Lower lobe of right lung (tissue), 2 donors: Measurements from ENCODE around the gene ADGRG1. TPM values are rescaled to one million over a fixed set of nuclear protein-coding genes. Genes with fewer than 3 reads are reported as not detected.
A peak's percentile ranks its signal among the peaks of the same experiment; 100 is the strongest.

Source experiments
- ATAC-seq, 2 donors: fragments of 200-7000 bp; cut with Tn5 transposase; one replicate each; pipeline ENCODE4 v1.9.1; 2020 to 2022; ENCODE audit warnings: mild to moderate bottlenecking in 2 of 2, moderate library complexity in 2 of 2
- DNase-seq: peaks from one replicate; pipeline ENCODE4 v3.0.0-alpha.2; 2020
- H3K27ac ChIP-seq: fragments of 200-600 bp; one replicate; pipeline ENCODE4 v1.8.0; 2022
- H3K27me3 ChIP-seq: fragments of 200-600 bp; one replicate; pipeline ENCODE4 v1.8.0; 2022; ENCODE audit warnings: low read depth
- H3K36me3 ChIP-seq: fragments of 200-600 bp; one replicate; pipeline ENCODE4 v1.8.0; 2022; ENCODE audit warnings: mild to moderate bottlenecking
- H3K4me1 ChIP-seq: fragments of 200-600 bp; one replicate; pipeline ENCODE4 v1.8.0; 2022
- H3K4me3 ChIP-seq: fragments of 200-600 bp; one replicate; pipeline ENCODE4 v1.8.0; 2022; ENCODE audit warnings: mild to moderate bottlenecking
- H3K9me3 ChIP-seq: fragments of 200-600 bp; one replicate; pipeline ENCODE4 v1.8.0; 2022
- intact Hi-C: fragments of 100-400 bp; cut with DNase I; formaldehyde crosslinking; loops from one replicate; pipeline ENCODE4 v1.11.0; 2022
- total RNA-seq: library from RNA; stranded (reverse); fragmentation: NEBNext Ultra II Directional; extraction: Animal tissue kit (Norgen Biotek cat#: 25700); gene quantifications from one replicate; pipeline ENCODE4 v1.2.1, GENCODE V29; 2021
- TF ChIP-seq, protein P1 (sequence below): fragments of 200-600 bp; IDR thresholded peaks from one replicate; pipeline ENCODE4 v1.8.0; 2022; ENCODE audit warnings: antibody characterized with exemption, mild to moderate bottlenecking
- donor health status: DM: no; HTN: yes; CAD: no; lungs with severe emphysema.

The ADGRG1 gene
- total RNA-seq, 1 donor from 2014 or later = 37.9 TPM

DNA sequence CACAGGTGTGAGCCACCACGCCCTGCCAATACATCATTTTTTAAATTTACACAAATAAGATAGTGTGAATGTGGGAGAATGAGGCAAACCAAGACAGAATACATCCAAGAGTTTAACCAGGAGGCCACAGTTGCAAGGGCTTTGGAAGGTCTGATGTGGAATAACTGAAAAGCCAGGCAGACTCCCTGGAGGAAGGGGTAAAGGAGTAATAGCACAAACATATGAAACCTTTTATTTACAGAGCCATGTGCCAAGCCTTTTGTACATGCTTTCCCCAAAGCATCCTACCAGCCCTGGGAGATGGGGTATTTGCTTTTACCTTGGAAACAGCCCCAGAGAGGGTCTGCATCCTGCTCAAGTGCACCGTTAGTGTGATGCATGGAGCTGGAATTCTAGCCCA lies 44.4 kb downstream of the ADGRG1 start:
- no peak for ATAC-seq
- H3K9me3 ChIP-seq = no peaks in the 10 kb centered on the region
- no peaks in the 10 kb centered on the region for H3K36me3 ChIP-seq
- H3K27me3 ChIP-seq = no peaks in the 10 kb centered on the region
- no peak overlapping the region for H3K4me3 ChIP-seq
- H3K27ac ChIP-seq = no peak overlapping the region
- TF ChIP-seq, protein P1, sequence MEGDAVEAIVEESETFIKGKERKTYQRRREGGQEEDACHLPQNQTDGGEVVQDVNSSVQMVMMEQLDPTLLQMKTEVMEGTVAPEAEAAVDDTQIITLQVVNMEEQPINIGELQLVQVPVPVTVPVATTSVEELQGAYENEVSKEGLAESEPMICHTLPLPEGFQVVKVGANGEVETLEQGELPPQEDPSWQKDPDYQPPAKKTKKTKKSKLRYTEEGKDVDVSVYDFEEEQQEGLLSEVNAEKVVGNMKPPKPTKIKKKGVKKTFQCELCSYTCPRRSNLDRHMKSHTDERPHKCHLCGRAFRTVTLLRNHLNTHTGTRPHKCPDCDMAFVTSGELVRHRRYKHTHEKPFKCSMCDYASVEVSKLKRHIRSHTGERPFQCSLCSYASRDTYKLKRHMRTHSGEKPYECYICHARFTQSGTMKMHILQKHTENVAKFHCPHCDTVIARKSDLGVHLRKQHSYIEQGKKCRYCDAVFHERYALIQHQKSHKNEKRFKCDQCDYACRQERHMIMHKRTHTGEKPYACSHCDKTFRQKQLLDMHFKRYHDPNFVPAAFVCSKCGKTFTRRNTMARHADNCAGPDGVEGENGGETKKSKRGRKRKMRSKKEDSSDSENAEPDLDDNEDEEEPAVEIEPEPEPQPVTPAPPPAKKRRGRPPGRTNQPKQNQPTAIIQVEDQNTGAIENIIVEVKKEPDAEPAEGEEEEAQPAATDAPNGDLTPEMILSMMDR = no peak
- DNase-seq = no peak
- intact Hi-C loops = no loop called here
- H3K4me1 ChIP-seq = peaks cover 4% of the 10 kb centered on the region

DNA sequence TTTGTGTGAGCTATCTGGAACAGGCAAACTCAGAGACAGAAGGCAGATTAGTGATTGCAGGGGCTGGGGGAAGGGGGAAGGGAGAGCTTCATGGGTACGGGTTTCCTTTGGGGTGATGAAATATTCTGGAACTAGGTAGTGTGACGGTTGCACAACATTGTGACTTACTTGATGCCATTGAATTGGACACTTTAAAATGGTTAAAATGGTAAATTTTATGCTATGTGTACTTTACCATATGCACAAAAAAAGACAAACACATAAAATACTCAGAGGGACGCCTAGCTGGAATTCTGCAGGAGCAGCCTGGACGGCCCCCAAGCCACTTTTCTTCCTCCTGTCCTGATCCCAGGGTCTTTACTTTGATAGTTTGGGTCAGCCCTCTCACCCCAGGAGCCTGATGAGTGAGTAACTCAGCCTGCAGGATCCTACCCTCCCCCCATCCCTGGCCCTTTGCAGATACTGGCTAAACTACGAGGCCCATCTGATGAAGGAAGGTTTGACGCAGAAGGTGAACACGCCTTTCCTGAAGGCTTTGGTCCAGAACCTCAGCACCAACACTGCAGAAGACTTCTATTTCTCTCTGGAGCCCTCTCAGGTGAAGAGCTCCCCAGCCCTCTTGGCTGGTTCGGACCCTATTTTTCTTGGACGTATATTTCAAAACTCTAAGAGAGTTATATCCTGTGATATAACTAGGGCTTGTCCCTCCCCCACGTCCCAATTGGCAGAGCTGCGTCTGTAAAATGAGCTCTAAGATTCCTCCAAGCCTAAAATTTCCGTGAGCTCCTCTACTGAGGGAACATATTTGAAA lies 47.5 kb downstream of the ADGRG1 start:
- Histone ChIP-seq H3K4me3 (no peak overlapping the region), H3K27ac (no peak overlapping the region)
- ATAC-seq = no peak

DNA sequence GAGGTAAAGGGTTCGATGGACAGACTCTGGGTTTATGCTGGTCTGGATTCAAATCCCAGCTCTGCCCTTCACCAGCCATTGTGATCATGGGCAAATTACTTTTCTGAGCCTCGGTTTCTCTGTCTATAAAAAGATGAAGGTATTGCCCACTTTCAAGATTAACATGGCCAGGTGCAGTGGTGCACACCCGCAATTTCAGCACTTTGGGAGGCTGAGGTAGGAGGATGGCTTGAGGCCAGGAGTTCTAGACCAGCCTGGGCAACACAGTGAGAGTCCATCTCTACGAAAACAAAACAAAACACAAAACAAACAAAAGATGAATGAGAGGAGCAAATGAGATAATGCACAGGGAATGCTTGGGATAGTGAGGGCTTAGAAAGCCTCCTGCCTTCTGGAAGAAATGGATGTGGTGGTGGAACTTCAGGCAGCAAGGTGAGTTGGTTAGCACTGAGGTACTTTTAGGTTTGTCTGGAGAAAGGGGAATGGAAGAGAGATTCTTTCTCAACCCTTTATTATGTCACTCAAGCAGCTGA lies 48.2 kb downstream of the ADGRG1 start:
- Histone ChIP-seq H3K4me1 (no peaks in the 10 kb centered on the region), H3K4me3 (no peak overlapping the region), H3K36me3 (no peaks in the 10 kb centered on the region), H3K27me3 (no peaks in the 10 kb centered on the region), H3K9me3 (no peaks in the 10 kb centered on the region), H3K27ac (peak overlapping the region; percentile 36)
- ATAC-seq = no peak
- intact Hi-C loops = no loop called here
- no peak for DNase-seq
- TF ChIP-seq, protein P1 = no peak

More for the DNA sequence above, 47.5 kb downstream of the ADGRG1 start:
- intact Hi-C loops = no loop called here
- H3K36me3 ChIP-seq = no peaks in the 10 kb centered on the region
- H3K27me3 ChIP-seq = no peaks in the 10 kb centered on the region
- no peaks in the 10 kb centered on the region for H3K9me3 ChIP-seq
- H3K4me1 ChIP-seq = no peaks in the 10 kb centered on the region
- TF ChIP-seq, protein P1 = no peak
- no peak for DNase-seq

DNA sequence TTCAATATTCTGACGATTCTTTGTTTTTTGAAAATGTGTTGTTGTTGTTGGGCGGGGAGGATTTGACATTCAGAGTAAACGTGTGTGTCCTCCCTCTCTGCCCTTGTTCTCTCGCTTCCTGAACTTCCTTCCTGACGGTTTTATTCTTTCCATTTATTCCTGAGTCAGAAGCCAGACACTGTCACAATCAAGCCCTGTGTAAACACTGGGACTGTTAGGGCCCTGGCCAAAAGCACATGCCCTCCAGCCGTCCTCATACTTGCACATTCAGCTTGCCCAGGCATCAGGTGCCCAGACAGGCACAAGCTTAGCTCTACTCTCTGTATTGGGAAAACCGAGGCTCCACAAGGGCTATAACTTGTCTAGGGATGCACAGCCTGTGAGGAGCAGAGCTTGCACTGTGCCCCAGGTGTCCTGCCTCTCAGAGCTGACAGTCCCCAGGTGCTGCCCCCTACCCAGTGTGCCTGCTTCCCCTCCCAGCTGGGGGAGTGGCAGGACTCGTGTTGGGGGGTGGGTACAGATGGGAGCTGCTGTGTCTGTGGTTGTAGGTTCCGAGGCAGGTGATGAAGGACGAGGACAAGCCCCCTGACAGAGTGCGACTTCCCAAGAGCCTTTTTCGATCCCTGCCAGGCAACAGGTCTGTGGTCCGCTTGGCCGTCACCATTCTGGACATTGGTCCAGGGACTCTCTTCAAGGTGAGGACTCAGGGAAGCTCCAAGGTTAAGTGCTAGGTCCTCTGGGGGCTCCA lies 49.4 kb downstream of the ADGRG1 start:
- DNase-seq (no peak), ATAC-seq (peak in 1 of 2 donors; percentile 29)
- TF ChIP-seq, protein P1 = no peak

DNA sequence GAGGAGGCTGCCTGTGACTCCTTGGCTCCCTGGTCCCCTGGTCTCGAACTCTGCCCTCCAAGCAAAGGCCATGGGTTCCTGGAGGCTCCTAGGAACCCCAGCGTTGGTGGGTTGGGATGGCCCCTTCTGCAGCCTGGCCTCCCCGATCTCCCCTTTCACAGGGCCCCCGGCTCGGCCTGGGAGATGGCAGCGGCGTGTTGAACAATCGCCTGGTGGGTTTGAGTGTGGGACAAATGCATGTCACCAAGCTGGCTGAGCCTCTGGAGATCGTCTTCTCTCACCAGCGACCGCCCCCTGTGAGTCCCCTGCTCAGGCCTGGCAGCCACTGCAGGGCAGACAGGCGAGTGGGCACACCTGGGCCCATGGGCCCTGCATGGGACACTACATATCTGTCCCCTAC lies 50.6 kb downstream of the ADGRG1 start:
- ATAC-seq (no peak), DNase-seq (no peak)
- Histone ChIP-seq H3K27ac (no peak overlapping the region), H3K4me3 (no peak overlapping the region), H3K27me3 (no peaks in the 10 kb centered on the region), H3K4me1 (no peaks in the 10 kb centered on the region), H3K36me3 (no peaks in the 10 kb centered on the region), H3K9me3 (no peaks in the 10 kb centered on the region)
- TF ChIP-seq, protein P1 = no peak
- intact Hi-C loops = no loop called here

More for the DNA sequence above, 49.4 kb downstream of the ADGRG1 start:
- H3K4me3 ChIP-seq = no peak overlapping the region
- no peaks in the 10 kb centered on the region for H3K27me3 ChIP-seq
- intact Hi-C loops = no loop called here
- no peaks in the 10 kb centered on the region for H3K4me1 ChIP-seq
- H3K27ac ChIP-seq = no peak overlapping the region
- H3K9me3 ChIP-seq = no peaks in the 10 kb centered on the region
- H3K36me3 ChIP-seq = no peaks in the 10 kb centered on the region
